GM12865 (cell line): ENCODE data around the gene ELMO1.
A peak's percentile ranks its signal among the peaks of the same experiment; 100 is the strongest.

Experiments used
- DNase-seq: peaks from one replicate; pipeline ENCODE4 v3.0.0; 2010; ENCODE audit warnings: low read depth
- H3K4me3 ChIP-seq: 2 replicates; pipeline ENCODE4 v1.5.1; 2011; ENCODE audit warnings: mild to moderate bottlenecking, low read depth, low read length, control low read depth
- CTCF ChIP-seq: IDR thresholded peaks from 2 replicates; pipeline ENCODE4 v1.5.1; 2011; ENCODE audit warnings: low read length, control low read depth, low read depth, inconsistent platforms; ENCODE audit not compliant: insufficient read depth; ENCODE audit errors: missing control alignments

The ELMO1 gene

DNA sequence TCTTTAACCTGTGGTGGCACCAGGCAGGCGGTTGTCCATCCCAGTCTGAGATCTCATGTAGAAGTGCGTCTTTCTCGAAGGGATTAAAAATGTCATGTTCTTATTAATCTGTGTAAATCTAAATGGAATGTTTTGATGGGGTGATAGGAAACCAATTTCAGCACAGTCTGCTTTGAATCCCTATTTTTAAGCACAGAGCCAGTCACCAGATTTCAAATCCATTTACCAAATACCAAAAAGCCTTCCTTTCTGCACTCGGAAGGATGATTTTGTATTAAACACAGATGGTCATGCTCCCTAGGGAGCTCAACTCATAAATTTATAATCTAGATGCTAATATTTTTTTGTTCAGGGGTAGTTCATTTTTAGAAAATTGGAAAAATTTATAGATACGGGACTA is 563.8 kb downstream of the ELMO1 start:
- H3K4me3 ChIP-seq = no peak overlapping the region
- DNase-seq = no peak
- no peak for TF ChIP-seq CTCF

GRCh38 chr7:36884351-36884750 is 564.3 kb downstream of the ELMO1 start:
- DNase-seq = no peak
- no peak for TF ChIP-seq CTCF

GRCh38 chr7:36881233-36881874 is 567.3 kb downstream of the ELMO1 start:
- no peak for DNase-seq
- TF ChIP-seq CTCF = no peak
- no peak overlapping the region for H3K4me3 ChIP-seq

More at GRCh38 chr7:36884351-36884750, 564.3 kb downstream of the ELMO1 start:
- no peak overlapping the region for H3K4me3 ChIP-seq

DNA sequence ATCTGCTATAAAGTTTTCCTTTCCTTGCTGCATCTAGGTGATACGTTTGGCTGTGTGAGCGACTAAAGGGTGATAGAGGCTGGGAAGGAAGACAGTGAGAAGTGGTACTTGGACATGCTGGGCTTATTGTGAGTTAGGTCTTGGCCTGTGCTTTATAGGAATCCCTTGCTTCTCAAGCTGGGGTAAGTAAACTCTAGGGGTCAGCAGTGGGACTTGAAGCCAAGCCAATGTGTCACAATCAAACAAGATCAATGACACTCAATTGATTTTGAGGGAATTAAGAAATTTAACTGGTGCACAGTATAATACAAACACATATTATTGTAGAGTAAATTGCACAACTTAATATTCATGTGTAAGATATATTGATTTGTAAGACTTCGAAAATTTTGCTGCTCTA is 568.6 kb downstream of the ELMO1 start:
- no peak for DNase-seq
- H3K4me3 ChIP-seq = no peak overlapping the region
- no peak for TF ChIP-seq CTCF

GRCh38 chr7:36879021-36879420 is 569.6 kb downstream of the ELMO1 start:
- no peak for TF ChIP-seq CTCF
- no peak overlapping the region for H3K4me3 ChIP-seq
- DNase-seq = no peak

- H3K4me3 ChIP-seq = no peak overlapping the region
- DNase-seq = no peak
- TF ChIP-seq CTCF = no peak
These were observed 570.4 kb downstream of the ELMO1 start for GRCh38 chr7:36878288-36878687.

GRCh38 chr7:36875794-36876193 is 572.9 kb downstream of the ELMO1 start:
- no peak overlapping the region for H3K4me3 ChIP-seq
- no peak for TF ChIP-seq CTCF
- DNase-seq = peak; percentile 13
